HG03457 (cell line): ENCODE data around the gene GRAMD2A.

ENCODE experiments used
- ATAC-seq: cut with Tn5 transposase; IDR thresholded peaks from one replicate; pipeline ENCODE4 v1.9.1; 2021; ENCODE audit warnings: moderate number of reproducible peaks; ENCODE audit not compliant: unreplicated experiment

The GRAMD2A gene

DNA sequence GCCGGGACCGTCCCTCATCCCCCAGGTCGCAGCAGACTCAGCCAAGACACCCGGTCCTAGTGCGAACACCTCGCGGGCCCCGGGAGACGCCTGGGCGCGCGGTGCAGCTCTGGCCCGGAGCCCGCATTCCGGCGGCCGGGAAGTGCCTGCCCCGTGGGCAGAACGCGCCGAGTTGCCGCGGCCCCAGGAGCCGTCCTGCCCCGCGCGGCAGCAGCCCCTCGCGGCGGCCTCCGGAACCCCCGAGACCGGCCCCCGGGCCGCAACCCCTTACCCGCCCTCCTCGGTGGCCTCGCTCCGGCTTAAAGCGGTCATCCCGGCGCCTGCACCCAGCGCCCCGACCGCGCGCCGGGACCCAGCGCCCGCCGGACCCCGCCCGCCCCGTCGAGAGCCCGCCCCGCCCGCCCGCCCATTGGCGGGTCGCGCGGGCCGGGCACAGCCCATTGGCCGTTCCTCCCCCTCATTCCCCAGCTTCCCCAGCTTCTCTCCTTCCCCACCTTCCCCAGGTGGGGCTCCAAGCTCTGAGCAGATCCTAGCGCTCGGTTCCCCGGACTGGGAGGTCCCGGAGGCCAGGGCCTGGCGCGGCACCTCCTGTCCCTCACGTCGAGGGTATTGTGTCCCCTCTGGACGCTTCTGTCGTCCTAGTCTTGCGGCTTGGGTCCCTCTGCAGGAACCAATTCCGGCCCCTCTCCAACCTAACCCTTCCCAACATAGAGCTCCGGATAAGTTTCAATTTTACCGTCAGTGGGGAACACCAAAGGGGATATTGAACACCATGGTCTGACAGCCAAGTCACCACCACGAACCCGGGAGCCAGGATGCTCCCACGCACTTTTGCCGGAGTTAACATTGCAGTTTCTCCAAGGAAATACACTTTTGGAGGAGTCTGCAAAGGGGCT is at the start of gene GRAMD2A:
Gene GRAMD2A (minus strand): TSS at position 328 of the 896 bp plus-strand sequence.
- ATAC-seq, result no peak

DNA sequence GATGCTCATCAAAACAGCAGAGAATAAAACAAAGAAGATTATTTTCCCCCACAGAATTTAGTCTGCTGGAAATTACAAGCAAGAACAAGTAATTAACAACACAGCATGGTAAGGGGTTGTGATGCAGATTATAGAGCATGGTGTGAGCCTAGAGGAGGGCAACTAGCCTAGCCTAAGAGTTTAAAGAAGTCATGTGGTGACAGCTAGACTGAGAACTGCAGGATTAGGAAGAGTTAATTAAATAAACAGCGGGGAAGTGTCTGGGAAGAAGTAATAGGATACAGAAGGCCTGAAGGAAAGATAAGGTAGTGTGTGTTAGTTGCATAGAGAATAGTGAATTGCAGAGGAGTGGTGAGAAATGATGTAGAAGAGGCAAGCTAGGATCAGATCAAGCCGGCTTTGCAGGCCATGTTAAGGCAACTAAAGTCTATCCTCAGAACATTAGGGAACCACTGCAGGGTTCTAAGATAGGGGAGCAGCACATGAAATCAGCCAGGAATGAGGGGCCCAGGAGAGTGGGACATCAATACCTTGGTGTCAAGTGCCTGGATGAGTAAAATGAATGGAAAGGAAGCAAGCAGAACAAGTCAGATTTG is 45.3 kb upstream of the GRAMD2A start:
- ATAC-seq, result no peak

DNA sequence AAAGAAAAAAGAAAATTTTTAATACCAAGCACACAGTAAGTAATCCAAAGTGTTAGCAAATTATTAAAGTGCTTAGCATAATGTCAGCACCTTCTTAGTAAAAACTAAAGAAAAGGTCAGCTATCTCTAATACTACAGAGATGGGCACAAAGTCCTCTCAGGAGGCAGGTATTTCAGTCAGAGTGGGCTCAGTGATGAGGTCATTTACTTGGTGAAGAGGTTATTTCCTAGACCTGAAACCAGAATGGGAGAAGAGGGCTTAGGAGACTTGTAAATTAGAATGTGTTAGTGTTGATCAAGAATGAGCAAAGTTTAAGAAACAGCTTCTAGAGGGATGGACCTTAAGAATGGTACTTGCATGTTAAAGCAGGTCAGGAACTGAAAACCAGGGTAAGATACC is 42.1 kb upstream of the GRAMD2A start:
- no peak for ATAC-seq

DNA sequence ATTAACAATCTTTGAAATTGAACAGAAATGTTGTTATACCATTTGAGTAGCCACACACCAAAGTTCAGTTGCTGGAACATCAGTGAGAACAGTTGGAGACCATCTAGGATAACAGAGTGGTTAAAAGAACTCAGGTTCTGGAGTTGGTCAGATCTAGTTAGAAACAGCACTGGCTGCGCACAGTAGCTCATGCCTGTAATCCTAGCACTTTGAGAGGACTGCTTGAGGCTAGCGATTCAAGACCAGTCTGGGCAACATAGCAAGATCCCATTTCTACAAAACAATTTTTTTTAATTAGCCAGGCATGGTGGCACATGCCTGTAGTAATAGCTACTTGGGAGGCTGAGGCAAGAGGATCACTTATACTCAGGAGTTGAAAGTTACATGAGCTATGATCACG is 41.0 kb upstream of the GRAMD2A start:
- ATAC-seq, result no peak

DNA sequence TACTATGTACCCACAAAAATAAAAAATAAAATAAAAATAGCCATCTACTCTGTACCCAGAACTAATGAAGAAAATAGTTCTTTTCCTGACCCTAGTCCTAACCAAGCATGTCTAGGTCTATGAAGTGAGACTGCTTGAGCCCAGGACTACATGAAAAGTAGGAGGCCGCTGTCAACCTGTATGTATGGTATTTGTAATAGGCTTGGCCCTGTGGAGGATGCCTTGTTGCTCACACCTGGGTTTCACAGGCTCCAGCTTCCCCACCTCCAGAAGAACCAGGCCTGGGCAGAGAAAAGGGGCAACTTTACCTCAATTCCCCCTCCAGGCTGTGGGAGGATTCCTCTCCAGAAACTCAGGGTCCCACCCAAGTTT is 40.3 kb upstream of the GRAMD2A start:
- no peak for ATAC-seq

DNA sequence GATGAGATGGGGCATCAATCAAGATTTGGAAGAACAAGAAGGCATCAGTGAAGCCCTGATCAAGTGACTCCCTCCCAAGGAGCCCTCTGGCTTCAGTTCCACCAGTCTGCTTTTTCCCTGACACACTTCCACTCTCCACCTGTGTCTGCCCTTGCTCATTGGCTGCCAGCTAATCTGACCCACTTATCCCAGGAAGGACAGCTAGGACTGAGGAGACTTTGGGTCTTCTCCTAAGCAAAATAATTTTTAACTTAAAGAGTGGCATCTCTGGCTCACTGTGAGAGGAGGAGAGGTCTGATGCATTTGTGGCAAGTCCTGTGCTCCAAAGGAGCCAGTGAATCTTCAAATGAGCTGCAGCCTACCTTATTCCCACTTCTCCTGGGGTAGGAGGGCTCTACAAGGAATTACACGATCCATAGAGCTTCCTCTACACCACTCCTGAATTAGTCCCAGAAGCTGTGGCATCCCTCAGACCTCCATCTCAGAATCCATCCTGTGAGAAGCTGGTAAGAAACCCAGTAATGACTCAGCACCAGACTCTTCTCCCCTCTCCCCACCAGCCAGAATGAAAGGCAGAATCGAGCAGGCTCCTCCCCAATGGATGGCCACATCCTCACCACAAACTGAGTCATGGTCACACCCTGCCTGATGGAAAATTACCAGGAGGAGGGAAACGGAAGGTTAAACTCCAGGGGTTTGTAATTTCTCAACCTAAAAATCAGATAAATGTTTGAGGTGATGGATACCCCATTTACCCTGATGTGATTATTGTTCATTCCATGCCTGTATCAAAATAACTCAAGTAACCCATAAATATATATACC is 39.7 kb upstream of the GRAMD2A start:
- ATAC-seq, result peak; percentile 55

DNA sequence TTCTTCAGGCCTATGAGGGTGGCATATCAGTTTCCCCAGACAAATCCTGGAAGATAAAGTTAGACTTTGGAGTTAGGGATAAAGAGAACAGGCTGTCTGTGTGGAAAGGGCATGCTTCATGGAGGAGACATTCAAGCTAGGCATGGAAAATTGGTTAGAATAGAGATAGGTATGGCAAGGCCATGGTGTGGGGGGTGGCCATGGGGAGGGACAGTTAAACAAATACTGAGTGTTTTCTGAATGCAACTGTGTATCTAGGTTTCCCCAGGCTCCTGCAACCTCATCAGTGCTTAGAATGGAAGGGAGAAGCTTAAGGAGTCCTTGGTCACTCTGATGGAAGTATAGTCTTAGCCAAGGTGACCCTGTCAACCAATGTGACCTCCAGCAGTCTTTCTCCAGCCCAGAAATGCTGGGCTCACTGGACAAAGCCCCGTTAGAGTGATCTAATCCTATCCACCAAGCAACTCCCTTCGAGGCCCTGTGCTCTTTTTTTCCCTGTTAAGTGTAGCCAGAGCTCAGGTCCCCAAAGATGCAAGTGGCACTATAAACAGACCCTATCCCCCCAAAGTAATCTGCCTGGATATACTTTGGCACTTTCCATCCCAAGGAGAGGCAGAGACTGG is 38.9 kb upstream of the GRAMD2A start:
- ATAC-seq, result no peak

DNA sequence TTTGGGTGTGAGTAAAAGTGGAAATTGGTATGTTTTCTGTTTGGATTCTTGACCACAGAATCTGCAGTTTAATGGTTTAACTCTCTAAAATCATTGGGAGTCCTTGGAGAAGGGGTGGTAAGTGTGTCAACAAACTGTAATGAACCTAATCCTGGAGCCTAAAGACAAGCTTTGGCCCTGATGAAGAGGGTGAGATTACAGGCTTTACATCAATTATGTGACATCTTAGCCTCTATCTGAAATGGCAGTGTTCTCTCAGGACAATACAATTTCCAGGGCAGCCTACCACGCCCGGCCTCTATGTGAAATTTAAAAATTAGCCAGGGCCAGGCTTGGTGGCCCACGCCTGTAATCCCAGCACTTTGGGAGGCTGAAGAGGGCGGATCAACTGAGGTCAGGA is 37.7 kb upstream of the GRAMD2A start:
- ATAC-seq, result no peak

DNA sequence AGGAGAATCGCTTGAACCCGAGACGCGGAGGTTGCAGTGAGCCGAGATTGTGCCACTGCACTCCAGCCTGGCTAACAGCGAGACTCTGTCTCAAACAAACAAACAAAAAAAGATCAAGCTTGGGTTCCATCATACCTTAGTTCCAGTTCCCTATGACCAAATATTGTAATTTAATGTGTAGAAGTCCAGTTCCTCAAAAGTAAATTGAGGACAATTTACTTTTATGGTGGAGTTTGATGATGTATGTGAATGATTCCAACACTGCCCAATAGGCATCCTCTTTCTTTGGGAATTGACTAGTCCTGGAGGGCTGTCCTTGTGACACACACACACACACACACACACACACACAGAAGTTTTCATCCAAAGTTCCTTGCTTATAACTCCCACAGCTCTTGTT is 36.2 kb upstream of the GRAMD2A start:
- ATAC-seq, result no peak

DNA sequence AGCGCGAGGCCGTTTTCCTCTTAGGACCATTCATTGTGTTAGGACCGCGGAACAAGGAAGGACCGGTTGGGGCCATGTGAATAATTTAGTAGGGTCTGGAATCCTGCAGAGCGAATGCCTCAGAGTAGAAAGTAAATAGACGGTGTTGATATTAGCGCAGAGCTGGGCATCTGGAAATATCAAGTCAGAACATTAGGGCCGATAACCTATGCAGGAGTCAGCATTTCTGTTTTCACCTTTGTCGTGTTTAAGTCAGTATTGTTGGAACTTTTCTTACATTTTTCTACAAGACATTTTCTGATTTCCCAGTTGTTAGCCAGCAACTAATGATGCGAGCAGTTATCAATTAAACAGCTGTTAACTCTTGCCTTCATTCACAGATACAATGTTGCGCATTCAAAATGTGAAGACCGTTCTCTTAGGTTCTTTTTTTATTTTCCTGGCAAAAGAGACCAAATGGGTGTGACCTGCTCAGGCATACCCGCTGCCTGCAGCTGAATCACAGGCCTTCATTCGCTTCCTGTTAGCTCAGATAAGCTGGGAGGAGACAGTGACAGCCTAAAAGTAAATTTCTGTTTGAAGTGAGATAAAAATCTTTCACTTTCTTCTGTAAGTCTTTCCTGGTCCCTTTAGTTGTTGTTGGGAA is 34.4 kb upstream of the GRAMD2A start:
- peak; percentile 0 for ATAC-seq

DNA sequence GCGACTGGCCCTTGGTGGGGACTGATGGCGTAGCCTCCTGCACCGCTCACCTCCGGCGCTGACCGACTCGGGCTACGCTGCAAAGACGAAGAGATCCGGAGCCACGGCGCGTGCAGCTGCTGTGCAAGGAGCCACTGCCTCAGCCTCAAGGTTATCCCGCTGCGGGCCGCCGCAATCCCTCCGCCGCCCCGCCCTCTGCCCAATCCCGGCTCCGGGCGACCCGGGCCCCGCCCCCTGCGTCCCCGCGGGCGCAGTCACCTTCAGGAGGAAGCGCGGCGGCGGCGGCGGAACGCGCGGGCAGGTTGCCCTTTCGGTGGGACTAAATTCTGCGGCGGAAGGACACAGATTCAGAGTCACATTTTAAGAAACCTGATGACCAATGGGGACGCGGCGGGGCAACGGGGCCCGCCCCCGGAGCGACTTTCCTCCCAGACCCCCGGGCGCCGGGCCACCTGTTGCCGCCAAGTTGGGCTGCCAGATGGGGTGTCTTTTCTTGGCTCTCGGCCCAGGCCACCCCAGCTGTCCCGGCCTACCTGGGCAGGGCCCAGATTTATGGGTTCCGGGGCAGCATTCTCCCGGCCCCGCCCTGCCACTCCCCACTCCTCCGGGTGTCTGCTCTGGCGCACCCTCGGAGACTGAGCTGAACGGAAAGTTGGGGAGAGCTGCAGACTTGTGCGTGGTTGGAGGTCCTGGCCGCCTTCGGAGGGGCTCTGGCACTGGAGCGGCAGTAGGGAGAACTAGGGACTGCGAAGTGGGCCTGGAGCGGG is 33.7 kb upstream of the GRAMD2A start, which contains the start of gene PKM:
Gene PKM (minus strand): TSS at position 125 of the 767 bp plus-strand sequence. CDS start 12,093 bp downstream, outside the sequence.
- peak; percentile 29 for ATAC-seq

DNA sequence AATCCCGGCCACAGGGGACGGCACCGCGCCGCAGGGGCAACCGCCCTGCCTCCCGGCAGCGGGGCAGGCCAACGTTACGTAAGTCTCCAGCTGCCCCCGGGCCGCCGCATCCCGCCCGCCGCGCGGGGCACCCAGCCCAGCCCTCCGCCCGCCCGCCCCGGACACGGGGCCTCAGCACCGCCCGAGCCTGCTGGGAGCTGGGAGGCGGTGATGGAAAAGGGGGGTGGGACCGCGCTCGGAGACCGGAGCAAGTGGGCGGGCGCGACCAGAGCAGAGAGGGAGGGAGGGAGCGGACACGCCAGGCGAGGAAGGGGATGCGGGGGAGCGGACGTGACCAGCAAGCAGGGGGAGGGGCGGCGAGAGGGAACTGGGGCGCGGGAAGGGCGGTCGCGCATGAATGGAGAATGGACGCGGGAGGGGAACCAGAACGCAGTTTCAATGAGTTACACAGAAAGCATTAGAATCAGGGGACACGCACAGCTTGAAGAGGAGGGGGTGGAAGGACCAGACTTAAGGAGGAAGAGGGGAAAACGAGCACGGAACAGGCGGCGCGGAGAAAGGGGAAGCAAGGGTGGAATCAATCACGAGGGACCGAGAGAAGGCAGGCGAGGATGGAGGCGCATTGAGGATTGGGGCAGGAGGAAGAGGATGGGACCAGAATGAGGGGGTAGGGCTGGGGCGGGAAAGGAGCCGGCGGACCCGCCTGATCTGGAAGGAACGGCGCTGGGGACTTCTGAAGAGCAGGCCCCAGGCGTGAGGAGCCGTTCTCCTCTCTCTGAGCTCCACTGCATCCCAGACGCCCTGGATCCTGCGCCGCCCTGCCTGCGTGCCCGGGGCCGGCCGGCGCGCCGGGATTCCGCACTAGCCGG is 32.8 kb upstream of the GRAMD2A start:
- no peak for ATAC-seq

DNA sequence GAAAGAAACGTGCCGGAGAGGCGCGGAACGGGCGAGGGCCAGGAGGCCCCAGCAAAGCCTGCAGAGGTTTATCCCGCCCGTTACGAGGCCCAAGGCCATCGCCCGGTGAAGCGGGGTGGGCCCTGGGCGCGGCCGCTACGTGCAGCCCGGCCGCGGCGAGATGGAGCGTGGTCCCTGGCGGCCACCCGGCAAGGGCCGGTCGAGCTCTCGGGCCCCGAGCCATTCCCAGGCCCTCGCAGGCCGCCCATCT is 32.3 kb upstream of the GRAMD2A start:
- ATAC-seq, result no peak

DNA sequence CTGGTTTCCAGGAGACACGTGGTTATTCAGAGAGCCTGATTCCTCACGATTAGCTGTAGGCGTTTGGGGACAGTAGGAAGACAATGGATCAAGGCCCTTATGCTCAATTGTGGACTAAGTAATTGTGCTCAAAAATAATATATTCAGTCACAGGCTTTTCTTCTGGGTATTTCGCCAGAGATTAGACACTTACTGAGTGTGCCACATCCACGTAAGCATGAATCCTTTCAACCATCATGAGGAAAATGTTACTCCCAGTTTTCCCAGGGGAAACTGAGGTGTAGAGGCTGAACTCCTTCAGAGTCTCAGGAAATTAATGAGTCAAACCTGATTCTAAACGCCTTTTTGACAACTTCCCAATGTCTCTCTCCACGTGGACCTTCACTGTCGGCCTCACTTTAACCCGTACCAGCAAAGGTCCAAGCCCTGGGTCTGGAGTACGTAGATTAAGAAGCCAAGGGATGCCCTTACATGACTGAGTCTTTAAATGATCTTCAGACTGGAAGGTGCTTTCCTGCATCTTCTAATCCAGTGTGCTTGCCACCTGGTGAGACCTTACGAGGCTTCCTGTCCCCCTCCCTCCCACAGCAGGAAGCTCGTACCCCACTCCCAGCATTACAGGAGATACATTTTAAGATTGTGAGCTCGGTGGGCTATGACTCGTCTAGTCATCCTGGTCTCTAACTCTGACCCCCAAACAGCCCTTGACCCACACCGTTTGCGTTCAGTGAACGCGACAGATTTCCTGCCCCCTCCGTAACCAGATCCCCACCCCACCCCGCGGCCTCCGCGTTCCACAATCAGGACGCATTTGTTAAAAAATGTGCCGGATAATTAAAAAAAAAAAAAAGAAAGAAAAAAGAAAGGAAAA is 31.7 kb upstream of the GRAMD2A start:
- ATAC-seq, result no peak

DNA sequence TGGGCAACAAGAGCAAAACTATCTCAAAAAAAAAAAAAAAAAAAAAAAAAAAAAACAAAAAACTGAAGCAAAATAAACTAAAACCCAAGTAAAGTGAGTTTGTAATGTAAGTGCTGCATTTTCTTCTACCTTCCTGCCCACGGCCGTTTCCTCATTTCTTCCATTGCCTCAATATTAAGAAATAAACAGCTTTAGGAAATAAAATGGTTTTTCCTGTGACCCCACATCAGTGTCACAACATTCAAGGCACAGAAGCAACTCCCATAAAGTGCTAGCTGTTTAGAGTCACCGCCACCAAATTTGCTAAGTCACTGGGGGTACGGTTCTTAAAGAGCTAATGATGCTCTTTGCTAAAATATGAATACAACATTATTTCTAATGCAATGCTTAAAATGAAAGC is 30.1 kb upstream of the GRAMD2A start:
- no peak for ATAC-seq

DNA sequence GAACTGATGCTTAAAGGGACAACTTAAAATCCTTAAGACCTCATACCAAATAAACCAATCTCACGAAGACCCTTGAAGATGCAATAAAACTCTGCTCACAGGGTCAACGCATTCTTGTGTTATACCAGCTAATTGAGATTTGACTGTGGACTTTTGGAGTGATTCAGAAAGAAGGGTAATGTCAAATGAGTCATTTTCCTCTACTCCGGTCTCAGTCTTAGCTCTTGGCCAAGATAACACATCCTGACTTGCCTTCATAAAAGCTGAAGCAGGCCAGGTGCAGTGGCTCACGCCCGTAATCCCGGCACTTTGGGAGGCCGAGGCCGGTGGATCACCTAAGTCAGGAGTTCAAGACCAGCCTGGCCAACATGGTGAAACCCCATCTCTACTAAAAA is 29.6 kb upstream of the GRAMD2A start:
- ATAC-seq, result no peak

DNA sequence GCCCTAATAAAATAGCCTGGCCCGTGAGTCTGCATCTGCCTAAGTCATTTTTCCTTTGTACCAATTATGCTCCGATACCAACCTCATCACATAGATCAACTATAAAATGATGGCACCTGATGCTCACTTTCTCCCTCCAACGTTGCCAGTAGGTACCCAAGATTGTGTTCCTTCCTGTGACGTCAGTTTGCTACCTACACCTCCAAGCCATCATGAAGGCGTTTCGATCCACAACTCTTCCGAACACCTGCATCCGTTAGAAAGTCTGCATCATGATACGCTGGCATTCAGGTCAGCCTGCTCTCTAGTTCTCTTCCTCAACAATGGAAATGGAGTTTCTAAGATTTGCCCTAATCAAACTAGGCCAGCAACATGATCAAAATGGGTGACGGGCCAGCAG is 25.7 kb upstream of the GRAMD2A start:
- ATAC-seq, result no peak

DNA sequence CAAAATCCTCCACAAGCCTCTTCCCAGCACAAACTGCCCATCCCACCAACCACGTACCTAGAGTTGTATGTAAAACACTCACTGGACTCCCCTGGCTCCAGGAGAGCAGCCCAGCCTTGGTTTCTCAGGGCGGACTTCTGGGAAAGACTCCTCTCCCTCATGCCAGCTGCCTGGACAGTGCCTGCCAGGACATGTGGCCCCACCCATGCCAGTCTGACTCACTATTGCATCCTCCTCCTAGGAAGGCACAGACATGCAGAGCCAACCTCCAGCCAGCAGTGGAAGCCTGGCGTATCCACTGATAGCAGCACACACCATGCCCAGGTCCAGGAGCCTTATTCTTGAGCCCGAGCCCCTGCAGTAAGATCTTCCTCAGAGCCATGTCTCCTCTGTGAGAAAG is 24.8 kb upstream of the GRAMD2A start:
- no peak for ATAC-seq
